CD1c-positive myeloid dendritic cell (primary cell): ENCODE measurements around the gene MAGEA9B.
"Not testable (repeated sequence)": the region's sequence is repeated elsewhere in the genome, so short reads cannot be mapped to it uniquely, and the experiment has no call there.

ENCODE experiments used
- DNase-seq: peaks from one replicate; pipeline ENCODE4 v3.0.0-alpha.2; 2016; ENCODE audit errors: extremely low spot score

Gene MAGEA9B

DNA sequence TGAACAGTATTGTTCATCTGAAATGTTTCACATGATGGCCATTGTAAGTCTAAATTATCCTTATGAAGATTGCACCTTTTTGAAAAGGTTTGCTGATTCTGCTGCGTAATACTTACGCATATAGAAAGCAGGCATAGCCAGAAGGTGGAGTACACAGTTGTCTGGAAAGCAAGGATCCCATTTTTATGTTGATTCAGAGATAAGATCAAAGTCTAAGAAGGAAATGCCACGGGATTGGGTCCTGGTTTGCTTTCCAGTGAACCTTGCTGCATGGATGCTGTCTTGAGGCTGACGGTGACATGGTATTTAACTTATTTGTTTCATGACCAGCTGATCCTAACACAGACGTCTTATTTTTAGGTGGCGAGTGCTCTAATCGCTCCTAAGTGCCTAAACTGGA lies 15.5 kb downstream of the MAGEA9B start:
- no peak for DNase-seq

DNA sequence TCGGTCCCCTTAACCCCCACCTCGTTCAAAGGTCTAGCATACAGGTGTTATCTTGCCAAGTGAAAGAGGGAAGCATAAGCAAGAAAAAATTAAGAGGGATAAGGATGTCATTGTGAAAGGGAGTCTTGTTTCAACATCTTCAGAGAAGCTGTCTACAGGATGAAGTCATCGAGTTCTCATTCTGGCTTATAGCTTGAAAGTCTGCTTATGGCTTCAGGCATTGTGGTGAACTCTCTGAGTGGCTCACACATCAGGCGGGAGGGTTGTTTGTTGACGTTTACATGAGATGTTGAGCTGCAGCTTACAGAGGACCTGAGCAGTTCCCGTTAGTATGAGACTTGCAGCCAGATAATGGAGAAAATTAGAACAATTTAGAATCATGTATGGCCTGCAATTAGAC lies 16.6 kb downstream of the MAGEA9B start:
- DNase-seq: no peak

DNA sequence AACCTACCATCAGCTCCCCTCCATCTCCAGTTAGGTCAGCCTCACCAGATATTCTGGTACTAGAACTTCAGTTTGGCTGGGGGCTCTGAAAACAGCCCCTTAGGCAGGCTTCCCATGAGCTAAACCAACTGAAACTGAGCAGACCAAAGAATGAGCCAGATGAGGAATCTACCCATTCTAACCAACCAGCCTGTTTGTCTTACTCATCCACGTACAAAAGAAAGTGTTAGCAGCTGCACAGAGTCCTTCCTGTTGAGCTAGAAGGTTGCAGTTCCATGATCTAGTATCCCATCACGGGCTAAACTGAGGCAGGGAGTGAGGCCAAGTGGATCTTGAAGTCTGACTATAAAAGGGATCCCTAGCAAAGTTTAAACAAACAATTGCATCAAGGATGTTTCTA lies 17.5 kb downstream of the MAGEA9B start:
- DNase-seq: no peak

DNA sequence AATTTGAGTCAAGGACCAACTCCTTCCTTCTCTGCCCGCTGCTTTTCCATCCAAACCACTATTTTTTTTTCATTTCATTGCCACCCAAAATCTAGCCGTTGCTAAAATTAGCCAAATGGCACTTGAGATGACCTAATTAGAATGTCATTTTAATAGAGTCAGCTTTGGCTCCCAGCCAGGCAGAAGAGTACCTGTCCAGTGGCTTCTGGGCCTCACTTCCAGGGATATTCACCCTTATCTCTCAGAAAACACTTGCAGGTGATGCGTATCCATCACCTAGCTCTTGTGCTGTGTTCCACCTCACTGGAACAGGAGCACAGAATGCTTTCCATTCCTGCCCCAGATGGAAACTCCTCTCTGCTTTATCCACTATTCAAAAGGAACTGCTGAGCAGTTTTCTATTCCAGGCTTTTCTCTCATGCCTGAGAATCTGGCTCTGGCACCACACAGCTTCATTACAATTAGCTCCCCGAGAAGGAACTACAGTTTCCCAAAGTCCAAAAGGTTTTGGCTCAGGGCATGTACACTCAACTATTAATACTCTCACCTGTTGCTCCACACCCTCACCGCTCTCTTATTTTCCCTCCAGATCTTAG lies 18.5 kb downstream of the MAGEA9B start:
- no peak for DNase-seq

DNA sequence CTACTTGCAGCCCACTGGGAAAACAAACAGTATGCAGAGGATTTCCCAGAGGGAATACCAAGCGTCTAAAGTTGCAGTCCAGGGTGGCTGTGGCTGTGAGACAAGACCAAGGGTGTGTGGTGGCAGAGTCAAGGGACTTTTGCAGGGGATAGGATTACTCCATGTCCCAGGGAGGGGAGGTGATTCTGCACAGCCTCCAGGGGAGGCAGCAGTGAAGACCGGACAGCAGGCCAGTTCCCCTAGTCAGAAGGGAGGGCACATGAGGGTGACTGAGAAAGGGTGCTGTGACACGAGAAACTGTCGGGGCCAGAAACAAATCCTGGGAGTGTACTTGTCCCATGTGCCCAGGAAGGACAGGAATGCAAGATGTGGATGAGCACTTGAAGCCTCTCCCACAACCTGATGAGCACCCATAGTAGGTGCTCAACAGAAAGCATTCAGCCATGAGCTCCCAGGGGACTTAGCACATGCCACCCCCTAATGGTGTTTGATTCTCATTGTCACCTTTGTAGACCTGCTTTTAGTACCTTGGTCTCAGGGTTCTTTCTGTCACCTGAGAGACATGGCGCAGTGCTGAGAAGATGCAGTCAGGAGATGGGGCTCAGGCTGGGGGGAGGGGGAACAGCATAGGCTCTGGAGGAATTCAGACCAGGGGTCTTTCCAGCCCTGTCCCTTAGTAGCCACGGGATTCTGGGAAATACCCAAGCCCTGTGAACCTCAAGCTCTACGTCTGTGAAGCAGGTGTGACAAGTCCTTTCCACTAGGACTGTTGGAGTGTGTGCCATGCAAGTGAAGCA lies 19.4 kb downstream of the MAGEA9B start:
- DNase-seq: no peak

DNA sequence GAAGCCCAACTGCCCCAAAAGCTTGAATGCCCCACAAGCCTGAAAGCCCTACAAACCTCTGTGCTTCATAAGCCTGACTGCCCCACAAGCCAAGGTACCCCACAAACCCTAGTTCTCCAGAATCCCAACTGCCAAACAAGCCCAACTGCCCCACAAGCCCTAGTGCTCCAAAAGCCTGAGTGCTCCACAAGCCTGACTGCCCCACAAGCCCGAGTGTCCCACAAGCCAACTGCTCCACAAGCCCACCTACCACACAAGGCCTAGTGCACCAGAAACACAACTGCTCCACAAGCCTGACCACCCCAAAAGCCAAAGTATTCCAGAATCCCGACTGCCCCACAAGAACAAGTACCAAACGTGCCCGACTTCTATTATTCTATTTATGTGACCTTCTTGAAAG lies 23.9 kb downstream of the MAGEA9B start:
- no peak for DNase-seq

DNA sequence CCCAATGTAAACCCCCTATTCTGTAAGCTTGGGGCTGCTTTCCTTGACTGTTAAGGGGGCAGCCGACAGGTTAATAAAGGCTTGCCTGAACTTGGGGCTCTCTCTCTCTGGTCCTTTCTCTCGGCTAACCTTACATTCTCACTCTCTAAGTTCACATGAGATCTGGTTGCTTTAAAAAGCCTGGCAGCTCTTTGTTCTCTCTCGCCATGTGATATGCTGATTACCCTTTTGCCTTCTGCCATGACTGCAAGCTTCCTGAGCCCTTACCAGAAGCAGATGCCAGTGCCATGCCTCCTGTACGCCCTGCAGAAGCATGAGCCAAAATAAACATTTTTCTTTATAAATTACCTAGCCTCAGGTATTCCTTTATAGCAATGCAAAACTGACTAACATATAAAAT lies 32.0 kb downstream of the MAGEA9B start:
- not testable (repeated sequence) for DNase-seq

DNA sequence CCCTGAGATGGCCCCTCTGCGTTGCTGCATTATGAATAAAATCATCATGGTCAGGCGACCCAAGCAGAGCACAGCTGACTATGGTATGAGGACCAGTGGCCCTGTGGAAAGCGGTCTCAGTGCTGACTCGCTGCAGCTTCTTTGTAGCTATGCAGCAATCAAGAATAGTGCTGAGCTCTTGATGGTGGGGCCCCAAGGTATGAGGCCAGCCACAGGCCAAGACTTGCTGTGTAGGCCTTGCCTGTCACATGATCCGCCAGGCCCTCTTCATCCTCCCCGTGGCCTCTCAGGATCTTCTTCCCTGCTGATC lies 35.4 kb downstream of the MAGEA9B start:
- DNase-seq: not testable (repeated sequence)

DNA sequence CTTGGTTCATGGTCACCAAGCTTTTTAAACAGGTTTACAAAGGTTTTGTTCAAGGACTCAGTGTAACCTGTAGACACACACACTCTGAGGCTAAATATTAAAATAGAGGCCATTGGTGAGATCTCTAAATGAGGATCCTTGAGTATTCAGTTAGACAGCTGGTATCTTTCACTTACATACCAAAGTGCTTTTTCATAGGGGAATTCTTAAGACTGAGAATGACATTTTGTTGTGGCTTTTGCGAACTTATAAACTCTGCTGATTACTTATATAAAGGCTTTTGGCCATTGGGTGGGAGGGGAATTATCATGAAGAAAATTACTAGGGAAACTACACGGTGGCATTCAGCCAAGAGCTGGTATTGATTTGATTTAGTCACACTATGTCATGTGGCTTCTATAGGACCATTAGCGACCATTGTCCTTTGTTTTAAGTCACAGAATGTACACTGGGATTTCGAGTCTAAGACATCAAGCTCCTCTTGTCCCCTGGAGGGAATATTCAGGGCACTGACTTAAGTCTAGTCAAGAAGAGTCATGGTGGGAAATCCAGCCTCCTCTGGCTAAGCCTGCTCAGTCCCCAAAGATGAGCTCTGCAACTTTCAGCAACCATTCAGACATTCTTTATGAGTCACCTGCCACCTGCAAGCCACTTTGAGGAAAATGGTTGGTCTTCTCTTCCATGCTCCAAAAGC lies 35.9 kb downstream of the MAGEA9B start:
- not testable (repeated sequence) for DNase-seq

DNA sequence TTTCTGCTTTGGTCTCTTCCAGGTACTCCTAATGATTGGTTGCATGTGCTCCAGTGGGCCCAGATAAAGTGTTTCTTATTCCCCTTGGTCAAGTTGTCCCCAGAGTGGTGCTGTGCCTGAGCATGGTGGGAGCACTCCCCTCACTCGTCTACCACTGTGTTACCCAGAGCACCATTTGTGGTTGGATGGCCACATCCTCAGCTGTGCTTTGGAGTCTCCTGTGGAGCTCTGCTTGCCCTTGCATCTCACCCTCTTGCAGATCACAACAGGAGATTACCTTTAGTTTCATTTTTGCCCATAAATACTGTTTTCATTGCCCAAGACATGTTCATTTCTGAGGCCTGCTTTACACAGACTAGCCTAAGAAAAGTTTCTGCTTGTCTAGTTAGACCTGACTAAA lies 36.8 kb downstream of the MAGEA9B start:
- not testable (repeated sequence) for DNase-seq

DNA sequence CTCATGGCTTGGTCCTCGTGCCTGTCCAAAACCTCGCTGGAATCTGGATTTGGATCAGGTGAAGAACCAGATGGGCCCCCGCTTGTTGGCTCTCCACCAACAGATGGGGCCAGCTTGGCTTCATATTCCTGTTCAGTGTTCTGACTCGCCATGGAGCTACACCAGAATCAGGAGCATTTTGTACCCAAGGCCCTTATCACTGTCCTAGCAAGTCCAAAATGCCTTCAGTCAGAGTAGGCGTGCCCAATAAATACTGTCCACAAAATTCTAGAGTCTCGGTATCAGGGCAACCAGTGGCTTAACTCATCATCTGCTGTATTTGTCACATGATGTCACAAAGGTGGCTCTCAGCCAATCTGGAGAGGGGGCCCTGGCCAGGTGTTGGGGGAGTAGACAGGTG lies 37.6 kb downstream of the MAGEA9B start, which contains the start of gene HSFX3:
Gene HSFX3 (minus strand): TSS at position 224 of the 400 bp plus-strand sequence. CDS start 72 bp downstream, at position 152.
- not testable (repeated sequence) for DNase-seq

DNA sequence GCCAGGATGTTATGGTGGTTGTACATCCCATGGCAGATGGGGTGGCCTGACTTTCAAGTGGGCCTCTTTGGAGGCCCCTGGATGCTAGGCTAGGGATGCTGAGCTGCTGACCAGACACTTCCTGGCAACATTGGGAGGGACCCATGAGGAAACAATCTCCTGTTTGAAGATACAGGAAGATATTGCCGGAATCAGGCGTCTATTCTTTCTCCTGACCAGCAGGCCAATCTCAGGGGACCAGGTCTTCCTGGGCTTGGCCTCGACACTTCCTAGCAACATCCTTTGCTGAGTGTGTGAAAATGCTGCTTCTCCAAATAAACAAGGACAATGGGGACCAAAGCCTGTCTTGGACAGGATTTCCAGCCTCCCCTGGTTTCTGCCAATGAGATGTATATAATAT lies 39.5 kb downstream of the MAGEA9B start:
- DNase-seq: not testable (repeated sequence)

DNA sequence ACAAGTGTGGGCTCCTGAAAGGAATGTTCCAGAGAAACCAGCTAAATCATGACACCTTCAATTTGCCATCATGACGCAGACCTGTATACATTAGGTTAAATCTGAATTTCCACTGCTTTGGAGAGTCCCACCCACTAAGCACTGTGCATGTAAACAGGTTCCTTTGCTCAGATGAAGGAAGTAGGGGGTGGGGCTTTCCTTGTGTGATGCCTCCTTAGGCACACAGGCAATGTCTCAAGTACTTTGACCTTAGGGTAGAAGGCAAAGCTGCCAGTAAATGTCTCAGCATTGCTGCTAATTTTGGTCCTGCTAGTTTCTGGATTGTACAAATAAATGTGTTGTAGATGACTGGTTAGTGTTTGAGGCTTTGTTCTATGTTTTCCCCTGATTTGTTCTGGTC lies 40.3 kb downstream of the MAGEA9B start:
- not testable (repeated sequence) for DNase-seq

DNA sequence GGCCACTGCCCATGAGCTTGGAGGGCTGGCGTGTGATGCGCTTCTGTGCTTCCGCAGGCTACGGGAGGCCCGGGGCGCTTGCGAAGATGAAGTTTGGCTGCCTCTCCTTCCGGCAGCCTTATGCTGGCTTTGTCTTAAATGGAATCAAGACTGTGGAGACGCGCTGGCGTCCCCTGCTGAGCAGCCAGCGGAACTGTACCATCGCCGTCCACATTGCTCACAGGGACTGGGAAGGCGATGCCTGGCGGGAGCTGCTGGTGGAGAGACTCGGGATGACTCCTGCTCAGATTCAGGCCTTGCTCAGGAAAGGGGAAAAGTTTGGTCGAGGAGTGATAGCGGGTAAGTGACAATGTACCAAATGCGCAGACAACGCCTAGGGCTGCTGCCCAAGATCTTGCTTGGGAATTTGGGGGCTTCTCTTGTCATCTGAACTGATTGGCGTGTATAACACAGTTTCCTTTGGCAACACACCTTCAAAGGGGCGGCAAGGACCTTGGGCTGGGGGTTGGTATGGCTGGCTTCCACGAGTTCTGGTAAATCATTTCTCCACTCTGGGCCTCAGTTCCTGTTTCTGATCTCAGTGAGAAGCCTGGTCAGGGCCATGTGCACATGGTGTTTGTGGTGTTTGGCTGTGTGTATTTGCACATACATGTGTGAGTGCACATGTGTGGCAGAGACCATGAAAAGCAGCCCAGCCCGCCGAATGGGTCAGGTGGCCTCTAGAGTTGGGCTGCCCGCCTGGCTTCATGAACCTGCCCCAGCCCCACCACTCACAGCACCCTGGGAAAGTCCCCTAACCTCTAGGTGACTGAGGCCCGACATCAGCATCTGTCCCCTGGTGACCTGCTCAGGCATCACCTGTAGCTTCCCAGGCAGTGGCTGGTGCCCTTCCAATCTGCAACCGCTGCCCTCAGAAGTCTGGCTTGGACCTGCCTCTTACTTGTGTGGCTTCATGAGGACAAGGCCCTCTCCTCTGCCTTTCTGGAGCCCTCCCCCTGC lies 41.4 kb downstream of the MAGEA9B start:
- peak; percentile 18 for DNase-seq

DNA sequence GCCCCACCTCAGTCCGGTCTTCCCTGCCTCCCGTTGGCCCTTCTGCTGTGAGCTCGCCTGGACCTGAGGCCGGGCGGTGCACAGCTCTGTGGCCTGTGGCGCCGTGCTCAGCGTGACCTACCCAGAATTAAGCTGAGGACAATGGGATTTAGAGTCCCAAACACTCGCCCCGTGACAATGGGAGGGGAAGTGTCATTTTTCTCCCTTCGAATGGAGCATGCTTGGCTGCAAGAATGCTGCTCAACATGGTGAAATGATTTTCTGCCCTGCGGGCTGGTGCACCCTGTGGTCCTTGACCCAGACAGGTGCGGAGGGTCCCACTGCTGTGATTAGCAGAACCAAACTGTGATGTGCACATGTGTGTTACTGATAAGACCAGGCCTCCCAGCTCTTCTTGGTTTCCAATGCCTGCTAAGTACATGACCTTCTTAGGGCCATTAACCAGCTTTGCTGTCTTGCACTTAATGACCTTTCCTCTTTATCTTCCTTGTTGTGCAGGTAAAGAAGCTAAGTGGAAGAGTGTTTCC lies 45.7 kb downstream of the MAGEA9B start:
- peak; percentile 17 for DNase-seq

DNA sequence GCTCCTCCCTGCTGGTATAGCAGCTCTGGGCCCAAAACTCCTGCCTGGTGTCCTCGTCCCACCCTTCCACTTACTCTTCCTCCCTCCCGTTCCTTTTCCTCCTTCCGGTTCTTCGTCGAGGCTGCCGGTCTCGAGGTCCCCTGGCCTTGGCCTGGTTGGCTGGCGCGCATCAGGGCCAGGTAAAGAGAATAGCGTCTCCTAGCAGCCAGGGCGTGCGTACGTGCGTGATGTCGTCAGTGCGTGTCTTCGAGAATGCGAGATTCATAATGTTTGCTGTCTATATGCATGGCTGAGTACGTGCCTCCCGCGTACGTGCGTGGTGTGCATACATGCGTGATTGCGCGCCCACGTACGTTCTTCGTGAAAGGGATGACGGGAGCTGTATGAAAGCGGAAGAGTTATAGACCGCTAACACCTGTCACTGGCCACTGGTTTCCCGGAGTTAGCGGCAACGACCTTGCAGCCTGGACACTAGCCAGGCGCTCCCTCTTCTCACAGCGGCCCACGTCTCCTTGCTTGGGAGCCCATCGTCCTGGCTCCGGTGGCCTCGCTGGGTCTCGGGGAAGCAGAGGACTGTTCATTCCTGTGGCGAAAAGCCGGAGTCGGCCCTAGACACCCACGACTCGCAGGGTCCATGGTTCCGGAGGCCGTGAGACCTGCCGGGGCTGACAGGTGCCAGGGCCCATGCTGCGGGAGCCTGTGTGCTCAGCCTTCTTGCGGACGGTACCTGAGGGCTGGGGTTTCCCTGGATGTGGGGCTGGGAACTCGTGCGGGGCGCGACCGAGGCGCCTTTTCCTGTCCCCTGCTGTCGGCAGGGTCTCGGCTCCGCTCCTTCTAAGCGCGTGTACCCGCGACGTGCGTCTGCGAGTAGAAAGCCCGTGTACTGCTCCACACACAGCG lies 46.4 kb downstream of the MAGEA9B start, which contains the start of gene EOLA1:
Gene EOLA1 (plus strand): TSS at position 392 of the 900 bp plus-strand sequence. CDS start 4,619 bp downstream, outside the sequence.
- peak; percentile 96 for DNase-seq

DNA sequence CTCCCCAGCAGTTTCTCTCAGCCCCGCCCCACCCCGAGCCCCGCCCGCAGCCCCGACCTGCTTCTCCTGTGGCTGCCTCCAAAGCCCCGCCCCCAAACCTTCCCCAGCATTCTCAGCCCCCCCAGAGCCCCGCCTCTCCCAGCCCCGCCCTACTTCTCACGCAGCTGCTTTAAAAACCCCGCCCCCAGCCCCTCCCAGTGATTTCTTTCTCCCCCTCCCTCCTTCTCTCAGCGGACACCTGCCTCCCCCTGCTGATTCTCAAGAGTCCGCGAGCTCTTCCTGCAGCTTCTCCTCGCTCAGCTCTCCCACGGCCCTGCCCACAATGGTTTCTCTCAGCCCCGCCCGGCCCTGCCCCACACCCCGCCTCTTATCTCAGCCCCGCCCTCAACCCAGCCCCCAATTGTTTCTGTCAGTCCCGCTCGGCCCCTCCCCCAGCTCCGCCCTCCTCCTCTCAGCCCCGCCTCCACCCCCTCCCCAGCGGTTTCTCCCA lies 47.1 kb downstream of the MAGEA9B start:
- DNase-seq: peak; percentile 88

DNA sequence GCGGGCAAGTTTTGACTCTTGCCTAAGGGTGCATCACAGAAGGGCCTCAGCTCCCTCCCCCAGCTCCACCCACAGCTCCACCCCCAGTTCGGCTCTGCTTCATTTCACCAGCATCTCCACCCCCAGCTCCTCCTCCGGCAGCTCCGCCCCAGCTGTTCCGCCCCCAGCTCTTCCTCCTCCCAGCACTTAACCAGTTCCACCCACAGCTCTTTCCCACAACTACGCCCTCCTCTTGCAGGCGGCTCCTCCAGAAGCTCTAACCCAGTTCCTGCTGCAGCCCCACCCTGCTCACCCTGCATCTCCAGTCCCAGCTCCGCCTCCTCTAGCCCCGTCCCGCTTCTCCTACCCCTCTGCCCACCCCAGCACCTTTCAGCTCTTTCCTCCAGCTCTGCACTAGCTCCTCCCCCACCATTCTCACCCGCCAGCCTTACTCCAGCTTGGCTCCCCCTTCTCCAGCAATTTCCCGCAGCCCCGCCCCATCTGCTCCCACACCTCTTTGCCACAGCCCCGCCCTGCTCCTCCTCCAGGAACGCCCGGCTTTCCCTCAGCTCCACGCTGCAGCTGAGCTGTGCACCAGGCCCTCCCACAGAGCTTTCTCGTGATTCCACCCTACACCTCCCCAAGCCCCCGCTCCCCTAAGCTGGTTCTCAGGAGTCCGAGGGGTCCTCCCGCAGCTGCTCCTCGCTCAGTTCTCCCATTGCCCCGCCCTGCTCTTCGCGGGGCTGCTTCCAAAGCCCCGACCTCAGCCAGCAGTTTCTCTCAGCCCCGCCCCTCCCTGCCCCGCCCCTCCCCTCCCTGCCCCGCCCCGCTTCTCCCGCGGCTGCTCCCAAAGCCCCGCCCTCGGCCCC lies 47.8 kb downstream of the MAGEA9B start:
- peak; percentile 79 for DNase-seq

DNA sequence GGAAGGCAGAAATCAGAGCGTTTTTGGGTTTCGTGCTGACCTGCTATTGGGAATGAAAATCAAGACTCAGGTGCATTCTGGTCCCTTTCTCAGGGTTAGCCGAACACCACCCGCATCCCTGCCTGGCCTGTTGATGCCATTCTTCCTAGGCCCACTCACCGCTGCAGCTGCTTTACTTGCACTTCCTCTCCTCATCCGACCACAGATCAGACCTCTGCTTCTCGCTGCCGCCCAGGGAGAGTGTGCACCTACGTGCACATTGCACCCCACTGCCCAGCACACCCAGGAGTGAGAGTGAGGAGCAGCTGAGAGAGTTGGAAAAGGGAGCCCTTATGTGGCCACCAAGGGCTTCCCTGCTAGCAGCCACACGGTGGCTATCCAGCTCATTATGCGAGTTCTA lies 49.8 kb downstream of the MAGEA9B start:
- DNase-seq: peak; percentile 9
